Left lung (tissue), 10 donors: ENCODE data around the gene PREX1. TPM values are rescaled to one million over a fixed set of nuclear protein-coding genes. Genes with fewer than 3 reads are reported as not detected.
A peak's percentile ranks its signal among the peaks of the same experiment; 100 is the strongest.

Source experiments
- ATAC-seq: fragments of 200-7000 bp; cut with Tn5 transposase; one replicate; pipeline ENCODE4 v1.9.1; 2020; ENCODE audit warnings: moderate library complexity
- DNase-seq, 4 donors: peaks; one replicate each; pipeline ENCODE4 v3.0.0-alpha.2; 2013 to 2020
- H3K27ac ChIP-seq, 2 donors: fragments of 200-600 bp; sonication (generic) in 1 of 2; one replicate each; pipeline versions ENCODE4 v1.5.0 to v1.8.0; 2020 to 2021
- H3K27me3 ChIP-seq, 2 donors: fragments of 200-600 bp; sonication (generic) in 1 of 2; one replicate each; pipeline versions ENCODE4 v1.5.0 to v1.8.0; 2020 to 2021
- H3K36me3 ChIP-seq, 2 donors: fragments of 200-600 bp; sonication (generic) in 1 of 2; one replicate each; pipeline versions ENCODE4 v1.5.0 to v1.8.0; 2020 to 2021
- H3K4me1 ChIP-seq, 2 donors: fragments of 200-600 bp; one replicate each; pipeline ENCODE4 v1.8.0; 2021
- H3K4me3 ChIP-seq, 2 donors: fragments of 200-600 bp; sonication (generic) in 1 of 2; one replicate each; pipeline versions ENCODE4 v1.5.0 to v1.8.0; 2020 to 2021; ENCODE audit warnings: mild to moderate bottlenecking in 1 of 2
- H3K9me3 ChIP-seq, 2 donors: fragments of 200-600 bp; sonication (generic) in 1 of 2; one replicate each; pipeline versions ENCODE4 v1.5.0 to v1.8.0; 2020 to 2021
- intact Hi-C, 2 donors: fragments of 100-400 bp; cut with DNase I; formaldehyde crosslinking; loops; one replicate each; pipeline versions ENCODE4 v1.11.2 to v1.14.2; 2022
- polyA plus RNA-seq, 6 donors: library from polyadenylated mRNA; unstranded; fragments of 120-200 nt; gene quantifications; one replicate each; pipeline ENCODE4 v1.2.1, GENCODE V29; 2013; ENCODE audit not compliant: insufficient read length in 6 of 6
- total RNA-seq, 2 donors: library from RNA; stranded (reverse); fragmentation: NEBNext Ultra II Directional; extraction: Animal tissue kit (Norgen Biotek cat#: 25700); gene quantifications; one replicate each; pipeline ENCODE4 v1.2.1, GENCODE V29; 2021
- TF ChIP-seq, protein P1 (sequence below), 2 donors: fragments of 200-600 bp; sonication (generic) in 1 of 2; IDR thresholded peaks; one replicate each; pipeline versions ENCODE4 v1.5.0 to v1.8.0; 2021; ENCODE audit warnings: antibody characterized with exemption in 2 of 2
- donor health status: DM: no; HTN: yes; CAD: no.
- donor health status: DM: no; HTN: no; CAD: no.

Gene PREX1
- total and polyA plus RNA-seq, 8 donors: 20.3 to 111 (median 26.1) TPM

DNA sequence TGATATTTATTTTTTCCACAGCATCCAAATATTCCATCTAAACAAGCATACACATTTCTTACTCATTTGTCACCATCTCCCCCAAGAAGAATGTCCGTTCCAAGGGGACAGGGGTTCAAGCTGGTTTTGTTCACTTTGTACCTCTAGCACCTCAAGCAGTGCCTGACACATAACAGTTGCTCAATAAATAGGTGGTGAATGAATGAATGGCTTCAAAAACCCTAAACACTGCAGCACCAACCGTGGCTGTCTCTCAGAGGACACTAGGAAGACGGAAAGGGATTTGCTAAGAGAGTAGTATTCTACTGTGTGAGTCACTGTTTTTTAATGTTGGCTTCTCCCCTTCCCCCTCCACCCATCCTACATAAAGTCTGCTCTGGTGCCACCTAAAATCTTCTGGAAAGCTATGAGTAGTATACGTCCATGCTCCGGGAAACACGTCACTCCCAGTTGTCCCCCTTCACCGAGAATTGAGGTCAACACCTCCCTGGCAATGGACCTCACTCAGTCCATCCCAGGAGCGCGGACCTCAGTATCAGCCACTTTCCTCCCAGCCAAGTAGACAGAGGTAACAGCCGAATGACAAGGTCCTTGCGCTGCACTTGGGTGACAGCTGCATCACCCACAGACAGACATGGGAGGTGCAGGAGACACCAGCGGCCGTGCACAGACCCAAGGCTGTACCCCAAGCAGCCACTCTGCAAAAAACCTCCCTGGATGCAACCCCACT lies 107.4 kb downstream of the PREX1 start:
- peak in 1 of 4 donors; percentile 24 for DNase-seq
- intact Hi-C loops: no loop called here

GRCh38 chr20:48719598-48720255 lies 108.1 kb downstream of the PREX1 start:
- intact Hi-C loops: no loop called here
- H3K9me3 ChIP-seq: no peaks in the 10 kb centered on the region
- no peaks in the 10 kb centered on the region for H3K27me3 ChIP-seq
- TF ChIP-seq, protein P1, sequence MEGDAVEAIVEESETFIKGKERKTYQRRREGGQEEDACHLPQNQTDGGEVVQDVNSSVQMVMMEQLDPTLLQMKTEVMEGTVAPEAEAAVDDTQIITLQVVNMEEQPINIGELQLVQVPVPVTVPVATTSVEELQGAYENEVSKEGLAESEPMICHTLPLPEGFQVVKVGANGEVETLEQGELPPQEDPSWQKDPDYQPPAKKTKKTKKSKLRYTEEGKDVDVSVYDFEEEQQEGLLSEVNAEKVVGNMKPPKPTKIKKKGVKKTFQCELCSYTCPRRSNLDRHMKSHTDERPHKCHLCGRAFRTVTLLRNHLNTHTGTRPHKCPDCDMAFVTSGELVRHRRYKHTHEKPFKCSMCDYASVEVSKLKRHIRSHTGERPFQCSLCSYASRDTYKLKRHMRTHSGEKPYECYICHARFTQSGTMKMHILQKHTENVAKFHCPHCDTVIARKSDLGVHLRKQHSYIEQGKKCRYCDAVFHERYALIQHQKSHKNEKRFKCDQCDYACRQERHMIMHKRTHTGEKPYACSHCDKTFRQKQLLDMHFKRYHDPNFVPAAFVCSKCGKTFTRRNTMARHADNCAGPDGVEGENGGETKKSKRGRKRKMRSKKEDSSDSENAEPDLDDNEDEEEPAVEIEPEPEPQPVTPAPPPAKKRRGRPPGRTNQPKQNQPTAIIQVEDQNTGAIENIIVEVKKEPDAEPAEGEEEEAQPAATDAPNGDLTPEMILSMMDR (IDR thresholded peaks at IDR 0.05): no peak
- ATAC-seq (no peak), DNase-seq (peak in 1 of 4 donors; percentile 19)
- H3K27ac ChIP-seq: peak overlapping the region in 1 of 2 donors; percentile 90
- H3K36me3 ChIP-seq: peaks cover 0 to 15% of the 10 kb centered on the region in 2 donors
- peaks cover 30 to 99% of the 10 kb centered on the region in 2 donors for H3K4me1 ChIP-seq
- no peak overlapping the region for H3K4me3 ChIP-seq

More for the DNA sequence above, 107.4 kb downstream of the PREX1 start:
- Histone ChIP-seq H3K4me1 (peaks cover 30 to 100% of the 10 kb centered on the region in 2 donors), H3K4me3 (no peak overlapping the region), H3K9me3 (no peaks in the 10 kb centered on the region), H3K27me3 (no peaks in the 10 kb centered on the region), H3K27ac (peak overlapping the region in 1 of 2 donors; percentile 90), H3K36me3 (peaks cover 0 to 21% of the 10 kb centered on the region in 2 donors)
- no peak for ATAC-seq
- TF ChIP-seq, protein P1 (IDR thresholded peaks at IDR 0.05): no peak

- TF ChIP-seq, protein P1 (IDR thresholded peaks at IDR 0.05): no peak
- Histone ChIP-seq H3K4me1 (peaks cover 29 to 94% of the 10 kb centered on the region in 2 donors), H3K27ac (no peak overlapping the region), H3K27me3 (no peaks in the 10 kb centered on the region), H3K9me3 (no peaks in the 10 kb centered on the region), H3K4me3 (no peak overlapping the region), H3K36me3 (peaks cover 0 to 7% of the 10 kb centered on the region in 2 donors)
- ATAC-seq: no peak
- peak in 1 of 4 donors; percentile 25 for DNase-seq
- intact Hi-C loops: no loop called here
Measured at GRCh38 chr20:48718786-48719578, 108.8 kb downstream of the PREX1 start.

- ATAC-seq (no peak), DNase-seq (no peak)
- H3K27ac ChIP-seq: peak overlapping the region in 1 of 2 donors; percentile 40
- intact Hi-C loops: no loop called here
- H3K27me3 ChIP-seq: no peaks in the 10 kb centered on the region
- TF ChIP-seq, protein P1 (IDR thresholded peaks at IDR 0.05): no peak
- no peak overlapping the region for H3K4me3 ChIP-seq
- peaks cover 18 to 90% of the 10 kb centered on the region in 2 donors for H3K4me1 ChIP-seq
- H3K36me3 ChIP-seq: peaks cover 0 to 7% of the 10 kb centered on the region in 2 donors
- H3K9me3 ChIP-seq: no peaks in the 10 kb centered on the region
Measured at GRCh38 chr20:48717680-48718223, 110.0 kb downstream of the PREX1 start.
